ENCODE data around the gene CD207. TPM values are rescaled to one million over a fixed set of nuclear protein-coding genes. Genes with fewer than 3 reads are reported as not detected.
A peak's percentile ranks its signal among the peaks of the same experiment; 100 is the strongest.
"Not testable (repeated sequence)": the region's sequence is repeated elsewhere in the genome, so short reads cannot be mapped to it uniquely, and the experiment has no call there.

Gene CD207
- total RNA-seq, 1 donor from 2014 or later, result not detected

DNA sequence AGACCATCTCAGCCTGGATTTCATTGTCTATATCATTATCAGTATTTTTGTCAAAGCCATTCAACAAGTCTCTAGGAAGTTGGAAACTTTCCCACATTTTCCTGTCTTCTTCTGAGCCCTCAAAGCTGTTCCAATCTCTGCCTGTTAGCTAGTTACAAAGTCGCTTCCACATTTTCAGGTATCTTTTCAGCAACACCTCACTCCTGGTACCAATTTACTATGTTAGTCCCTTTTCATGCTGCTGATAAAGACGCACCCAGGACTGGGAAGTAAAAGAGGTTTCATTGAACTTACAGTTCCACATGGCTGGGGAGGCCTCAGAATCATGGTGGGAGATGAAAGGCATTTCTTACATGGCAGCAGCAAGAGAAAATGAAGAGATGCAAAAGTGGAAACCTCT is 35.9 kb downstream of the CD207 start:
- Histone ChIP-seq H3K4me2 (no peak overlapping the region), H3K79me2 (ENCODE audit: low read depth) (no peaks in the 10 kb centered on the region), H3K9ac (no peak overlapping the region), H3K9me3 (ENCODE audit: low read depth) (no peaks in the 10 kb centered on the region), H4K20me1 (ENCODE audit: low read depth) (no peaks in the 10 kb centered on the region), H3K27ac (no peak overlapping the region), H3F3A (ENCODE audit: low read depth) (peaks cover 5% of the 10 kb centered on the region), H3K4me3 (no peak overlapping the region), H2AFZ (replicated peaks) (no peak overlapping the region), H3K36me3 (no peaks in the 10 kb centered on the region), H3K27me3 (peaks cover 11% of the 10 kb centered on the region), H3K4me1 (peaks cover 14% of the 10 kb centered on the region)
- Mint-ChIP-seq H3K27me3 (ENCODE audit: insufficient read depth, low read depth) (peaks cover 14% of the 10 kb centered on the region), H3K9me3 (peaks cover 16% of the 10 kb centered on the region), H3K4me3 (no peak overlapping the region), H3K27ac (no peak overlapping the region), H3K36me3 (no peaks in the 10 kb centered on the region), H3K4me1 (peaks cover 5% of the 10 kb centered on the region)
- no peak for DNase-seq (ENCODE audit: low spot score)
- TF ChIP-seq EZH2 (IDR thresholded peaks at IDR 0.05), result no peak
- no peak for TF ChIP-seq EZH2phosphoT487 (IDR thresholded peaks at IDR 0.05)
- TF ChIP-seq, protein P1, sequence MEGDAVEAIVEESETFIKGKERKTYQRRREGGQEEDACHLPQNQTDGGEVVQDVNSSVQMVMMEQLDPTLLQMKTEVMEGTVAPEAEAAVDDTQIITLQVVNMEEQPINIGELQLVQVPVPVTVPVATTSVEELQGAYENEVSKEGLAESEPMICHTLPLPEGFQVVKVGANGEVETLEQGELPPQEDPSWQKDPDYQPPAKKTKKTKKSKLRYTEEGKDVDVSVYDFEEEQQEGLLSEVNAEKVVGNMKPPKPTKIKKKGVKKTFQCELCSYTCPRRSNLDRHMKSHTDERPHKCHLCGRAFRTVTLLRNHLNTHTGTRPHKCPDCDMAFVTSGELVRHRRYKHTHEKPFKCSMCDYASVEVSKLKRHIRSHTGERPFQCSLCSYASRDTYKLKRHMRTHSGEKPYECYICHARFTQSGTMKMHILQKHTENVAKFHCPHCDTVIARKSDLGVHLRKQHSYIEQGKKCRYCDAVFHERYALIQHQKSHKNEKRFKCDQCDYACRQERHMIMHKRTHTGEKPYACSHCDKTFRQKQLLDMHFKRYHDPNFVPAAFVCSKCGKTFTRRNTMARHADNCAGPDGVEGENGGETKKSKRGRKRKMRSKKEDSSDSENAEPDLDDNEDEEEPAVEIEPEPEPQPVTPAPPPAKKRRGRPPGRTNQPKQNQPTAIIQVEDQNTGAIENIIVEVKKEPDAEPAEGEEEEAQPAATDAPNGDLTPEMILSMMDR (IDR thresholded peaks at IDR 0.05), result no peak

DNA sequence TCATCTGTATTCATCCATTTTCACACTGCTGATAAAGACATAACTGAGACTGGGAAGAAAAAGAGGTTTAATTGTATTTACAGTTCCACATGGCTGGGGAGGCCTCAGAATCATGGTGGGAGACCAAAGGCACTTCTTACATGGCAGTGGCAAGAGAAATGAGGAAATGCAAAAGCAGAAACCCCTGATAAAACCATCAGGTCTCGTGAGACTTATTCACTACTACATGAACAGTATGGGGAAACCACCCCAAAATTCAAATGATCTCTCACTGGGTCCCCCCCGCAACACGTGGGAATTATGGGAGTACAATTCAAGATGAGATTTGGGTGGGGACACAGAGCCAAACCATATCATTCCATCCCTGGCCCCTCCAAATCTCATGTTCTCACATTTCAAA is 37.6 kb downstream of the CD207 start:
- H3K4me1 Mint-ChIP-seq, H3K4me3 ChIP-seq: not testable (repeated sequence)
- H3K27me3 Mint-ChIP-seq (ENCODE audit: insufficient read depth, low read depth), result peaks cover 11% of the 10 kb centered on the region

DNA sequence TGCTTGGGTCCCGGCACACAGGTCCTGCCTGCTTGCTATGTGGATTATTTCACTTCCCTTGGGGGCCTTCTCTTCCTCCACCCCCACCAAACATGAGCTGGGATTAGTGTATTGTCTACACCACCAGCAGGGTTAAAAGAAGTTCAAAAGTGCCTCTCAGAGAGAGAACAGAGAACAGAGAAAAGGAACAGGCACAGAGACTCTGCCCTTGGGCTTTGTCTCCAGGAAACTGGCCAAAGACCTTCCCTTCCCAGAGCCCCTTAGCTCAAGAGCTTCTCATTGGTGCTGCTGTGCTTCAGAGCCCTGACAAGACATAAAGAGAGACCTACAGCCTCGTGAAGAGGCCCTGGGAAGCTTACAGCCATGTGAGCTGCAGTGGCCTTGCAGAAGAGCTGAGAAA is 38.1 kb downstream of the CD207 start:
- Histone ChIP-seq H3K9ac (no peak overlapping the region), H3K4me1 (peaks cover 14% of the 10 kb centered on the region), H3F3A (ENCODE audit: low read depth) (peaks cover 5% of the 10 kb centered on the region), H3K27ac (no peak overlapping the region), H3K36me3 (no peaks in the 10 kb centered on the region), H4K20me1 (ENCODE audit: low read depth) (no peaks in the 10 kb centered on the region), H2AFZ (replicated peaks) (no peak overlapping the region), H3K79me2 (ENCODE audit: low read depth) (no peaks in the 10 kb centered on the region), H3K9me3 (ENCODE audit: low read depth) (no peaks in the 10 kb centered on the region), H3K27me3 (peaks cover 33% of the 10 kb centered on the region), H3K4me2 (no peak overlapping the region), H3K4me3 (no peak overlapping the region)
- TF ChIP-seq, protein P1 (IDR thresholded peaks at IDR 0.05), result no peak
- TF ChIP-seq EZH2phosphoT487 (IDR thresholded peaks at IDR 0.05) (no peak), EZH2 (IDR thresholded peaks at IDR 0.05) (no peak)
- Mint-ChIP-seq H3K4me3 (no peak overlapping the region), H3K36me3 (no peaks in the 10 kb centered on the region), H3K9me3 (peaks cover 16% of the 10 kb centered on the region), H3K4me1 (peaks cover 5% of the 10 kb centered on the region), H3K27ac (no peak overlapping the region), H3K27me3 (ENCODE audit: insufficient read depth, low read depth) (peaks cover 14% of the 10 kb centered on the region)
- no peak for DNase-seq (ENCODE audit: low spot score)

More for the DNA sequence above, 37.6 kb downstream of the CD207 start:
- H3K9ac ChIP-seq; H3F3A ChIP-seq (ENCODE audit: low read depth); H3K36me3 ChIP-seq; H3K27ac ChIP-seq; H2AFZ ChIP-seq (replicated peaks); H4K20me1 ChIP-seq (ENCODE audit: low read depth); H3K36me3 Mint-ChIP-seq; DNase-seq (ENCODE audit: low spot score); H3K4me2 ChIP-seq; H3K9me3 ChIP-seq (ENCODE audit: low read depth); H3K27ac Mint-ChIP-seq; H3K4me3 Mint-ChIP-seq; H3K79me2 ChIP-seq (ENCODE audit: low read depth): not testable (repeated sequence)
- H3K9me3 Mint-ChIP-seq, result peaks cover 16% of the 10 kb centered on the region
- H3K4me1 ChIP-seq, result peaks cover 14% of the 10 kb centered on the region
- H3K27me3 ChIP-seq, result peaks cover 28% of the 10 kb centered on the region

DNA sequence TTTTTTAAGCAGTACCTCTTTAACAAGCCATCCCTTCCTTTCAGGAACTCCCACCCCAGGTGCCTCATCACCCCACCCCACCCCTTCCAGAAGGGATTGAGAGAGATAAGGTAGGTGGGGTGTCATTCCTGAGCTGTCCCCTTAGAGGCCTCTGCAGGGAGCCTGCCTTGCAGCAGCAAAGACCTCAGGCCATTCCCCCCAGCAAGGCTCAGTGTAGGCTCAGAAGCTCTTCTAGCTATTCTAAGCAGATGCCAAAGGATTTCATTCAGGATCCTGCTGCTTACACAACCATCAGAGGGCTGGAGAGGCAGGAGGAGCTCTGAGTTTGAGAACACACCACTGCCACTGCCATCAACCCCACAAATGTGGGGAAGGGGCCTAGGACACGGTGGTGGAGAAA is 39.4 kb downstream of the CD207 start:
- no peak overlapping the region for H2AFZ ChIP-seq (replicated peaks)
- H3K4me1 Mint-ChIP-seq, result peaks cover 5% of the 10 kb centered on the region
- no peaks in the 10 kb centered on the region for H3K79me2 ChIP-seq (ENCODE audit: low read depth)
- H4K20me1 ChIP-seq (ENCODE audit: low read depth), result no peaks in the 10 kb centered on the region
- no peak overlapping the region for H3K27ac Mint-ChIP-seq
- H3K9me3 ChIP-seq (ENCODE audit: low read depth), result no peaks in the 10 kb centered on the region
- no peaks in the 10 kb centered on the region for H3K36me3 Mint-ChIP-seq
- H3F3A ChIP-seq (ENCODE audit: low read depth), result peaks cover 5% of the 10 kb centered on the region
- H3K27ac ChIP-seq, result no peak overlapping the region
- H3K27me3 Mint-ChIP-seq (ENCODE audit: insufficient read depth, low read depth), result peaks cover 22% of the 10 kb centered on the region
- no peak overlapping the region for H3K4me3 Mint-ChIP-seq
- H3K36me3 ChIP-seq, result no peaks in the 10 kb centered on the region
- TF ChIP-seq EZH2phosphoT487 (IDR thresholded peaks at IDR 0.05) (no peak), EZH2 (IDR thresholded peaks at IDR 0.05) (no peak)
- TF ChIP-seq, protein P1 (IDR thresholded peaks at IDR 0.05), result no peak
- no peak overlapping the region for H3K9ac ChIP-seq
- peak overlapping the region; percentile 13 for H3K4me2 ChIP-seq
- H3K9me3 Mint-ChIP-seq, result peaks cover 12% of the 10 kb centered on the region
- H3K4me1 ChIP-seq, result peaks cover 14% of the 10 kb centered on the region
- peak; percentile 17 for DNase-seq (ENCODE audit: low spot score)
- H3K27me3 ChIP-seq, result peaks cover 46% of the 10 kb centered on the region
- H3K4me3 ChIP-seq, result no peak overlapping the region
